Panc1 (cell line): ENCODE measurements around the gene ACYP2.

ENCODE experiments used
- POLR2AphosphoS5 ChIP-seq: IDR thresholded peaks from 2 replicates; pipeline ENCODE4 v1.6.1; 2012; ENCODE audit warnings: mild to moderate bottlenecking, low read depth, low read length, moderate library complexity
- SIN3A ChIP-seq: IDR thresholded peaks from 2 replicates; pipeline ENCODE4 v1.6.1; 2012; ENCODE audit warnings: low read depth, mild to moderate bottlenecking, low read length, moderate library complexity, borderline replicate concordance; ENCODE audit not compliant: insufficient read depth
- TCF7L2 ChIP-seq: IDR thresholded peaks from 2 replicates; pipeline ENCODE4 v1.6.1; 2011; ENCODE audit warnings: mild to moderate bottlenecking, low read depth, low read length, inconsistent platforms
- TF ChIP-seq, protein P1 (sequence below): fragments of 450-650 bp; IDR thresholded peaks from 2 replicates; pipeline ENCODE4 v1.5.1; 2017; ENCODE audit warnings: mild to moderate bottlenecking
- TF ChIP-seq, protein P2 (sequence below), 2 experiments: IDR thresholded peaks; 2 replicates each; pipeline ENCODE4 v1.6.1; 2011 to 2012; ENCODE audit warnings: low read depth in 2 of 2, control low read depth in 1 of 2, low read length in 1 of 2, mild to moderate bottlenecking in 1 of 2, moderate library complexity in 1 of 2; ENCODE audit not compliant: insufficient read depth in 1 of 2

- TF ChIP-seq, protein P1, sequence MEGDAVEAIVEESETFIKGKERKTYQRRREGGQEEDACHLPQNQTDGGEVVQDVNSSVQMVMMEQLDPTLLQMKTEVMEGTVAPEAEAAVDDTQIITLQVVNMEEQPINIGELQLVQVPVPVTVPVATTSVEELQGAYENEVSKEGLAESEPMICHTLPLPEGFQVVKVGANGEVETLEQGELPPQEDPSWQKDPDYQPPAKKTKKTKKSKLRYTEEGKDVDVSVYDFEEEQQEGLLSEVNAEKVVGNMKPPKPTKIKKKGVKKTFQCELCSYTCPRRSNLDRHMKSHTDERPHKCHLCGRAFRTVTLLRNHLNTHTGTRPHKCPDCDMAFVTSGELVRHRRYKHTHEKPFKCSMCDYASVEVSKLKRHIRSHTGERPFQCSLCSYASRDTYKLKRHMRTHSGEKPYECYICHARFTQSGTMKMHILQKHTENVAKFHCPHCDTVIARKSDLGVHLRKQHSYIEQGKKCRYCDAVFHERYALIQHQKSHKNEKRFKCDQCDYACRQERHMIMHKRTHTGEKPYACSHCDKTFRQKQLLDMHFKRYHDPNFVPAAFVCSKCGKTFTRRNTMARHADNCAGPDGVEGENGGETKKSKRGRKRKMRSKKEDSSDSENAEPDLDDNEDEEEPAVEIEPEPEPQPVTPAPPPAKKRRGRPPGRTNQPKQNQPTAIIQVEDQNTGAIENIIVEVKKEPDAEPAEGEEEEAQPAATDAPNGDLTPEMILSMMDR = no peak
- no peak for TF ChIP-seq POLR2AphosphoS5
- no peak for TF ChIP-seq SIN3A
- TF ChIP-seq, protein P2, sequence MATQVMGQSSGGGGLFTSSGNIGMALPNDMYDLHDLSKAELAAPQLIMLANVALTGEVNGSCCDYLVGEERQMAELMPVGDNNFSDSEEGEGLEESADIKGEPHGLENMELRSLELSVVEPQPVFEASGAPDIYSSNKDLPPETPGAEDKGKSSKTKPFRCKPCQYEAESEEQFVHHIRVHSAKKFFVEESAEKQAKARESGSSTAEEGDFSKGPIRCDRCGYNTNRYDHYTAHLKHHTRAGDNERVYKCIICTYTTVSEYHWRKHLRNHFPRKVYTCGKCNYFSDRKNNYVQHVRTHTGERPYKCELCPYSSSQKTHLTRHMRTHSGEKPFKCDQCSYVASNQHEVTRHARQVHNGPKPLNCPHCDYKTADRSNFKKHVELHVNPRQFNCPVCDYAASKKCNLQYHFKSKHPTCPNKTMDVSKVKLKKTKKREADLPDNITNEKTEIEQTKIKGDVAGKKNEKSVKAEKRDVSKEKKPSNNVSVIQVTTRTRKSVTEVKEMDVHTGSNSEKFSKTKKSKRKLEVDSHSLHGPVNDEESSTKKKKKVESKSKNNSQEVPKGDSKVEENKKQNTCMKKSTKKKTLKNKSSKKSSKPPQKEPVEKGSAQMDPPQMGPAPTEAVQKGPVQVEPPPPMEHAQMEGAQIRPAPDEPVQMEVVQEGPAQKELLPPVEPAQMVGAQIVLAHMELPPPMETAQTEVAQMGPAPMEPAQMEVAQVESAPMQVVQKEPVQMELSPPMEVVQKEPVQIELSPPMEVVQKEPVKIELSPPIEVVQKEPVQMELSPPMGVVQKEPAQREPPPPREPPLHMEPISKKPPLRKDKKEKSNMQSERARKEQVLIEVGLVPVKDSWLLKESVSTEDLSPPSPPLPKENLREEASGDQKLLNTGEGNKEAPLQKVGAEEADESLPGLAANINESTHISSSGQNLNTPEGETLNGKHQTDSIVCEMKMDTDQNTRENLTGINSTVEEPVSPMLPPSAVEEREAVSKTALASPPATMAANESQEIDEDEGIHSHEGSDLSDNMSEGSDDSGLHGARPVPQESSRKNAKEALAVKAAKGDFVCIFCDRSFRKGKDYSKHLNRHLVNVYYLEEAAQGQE (IDR thresholded peaks at IDR 0.05; ENCODE audit: insufficient read depth in 1 of 2, low read depth in 2 of 2, low read length in 1 of 2) = no peak
- no peak for TF ChIP-seq TCF7L2
Measured at GRCh38 chr2:54208364-54209240, 93.2 kb downstream of the ACYP2 start.
